ENCODE data around the gene ABCA7. TPM values are rescaled to one million over a fixed set of nuclear protein-coding genes. Genes with fewer than 3 reads are reported as not detected.

The ABCA7 gene
- total and polyA plus RNA-seq, 9 donors, result 1.4 to 10.5 (median 2.5) TPM

DNA sequence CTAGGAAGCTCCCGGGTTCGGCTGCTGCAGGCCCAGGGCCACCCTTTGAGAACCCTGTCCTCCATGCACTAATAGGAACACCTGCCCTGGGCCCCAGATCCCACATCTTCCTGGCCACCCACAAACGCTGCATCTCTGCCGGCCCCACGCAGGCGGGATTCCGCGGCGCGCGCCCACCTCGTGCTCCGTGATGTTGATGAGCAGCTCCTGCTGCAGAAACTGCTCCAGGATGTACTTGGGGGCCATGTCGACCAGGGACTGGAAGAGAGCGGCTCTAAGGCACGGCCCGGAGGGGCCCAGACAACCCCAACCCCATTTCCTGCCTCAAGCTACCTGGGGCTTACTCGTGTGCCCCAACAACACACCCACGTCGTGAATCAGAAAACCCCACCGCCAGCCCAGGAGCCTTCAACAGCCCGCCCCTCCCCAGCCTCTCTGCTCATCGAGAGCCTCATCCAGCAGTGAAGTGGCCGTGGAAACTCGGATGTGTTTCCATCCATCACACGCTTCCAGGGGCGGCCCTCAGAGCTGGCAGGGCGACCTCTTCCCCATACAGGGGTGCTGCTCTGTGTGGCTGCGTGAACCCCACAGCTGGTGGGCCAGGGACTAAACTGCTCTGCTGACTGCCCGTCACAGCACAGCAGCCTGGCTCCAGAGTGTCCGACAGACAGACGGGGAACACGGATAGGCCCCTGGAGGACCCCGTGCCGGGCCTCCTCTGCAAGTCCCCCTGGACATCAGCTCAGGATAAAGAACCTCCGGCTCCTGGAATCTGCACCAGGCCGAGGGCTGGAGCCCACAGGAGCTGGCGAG lies 51.0 kb downstream of the ABCA7 start:
- Histone ChIP-seq H3K4me1 (ENCODE audit: insufficient read depth) (peaks cover 6% of the 10 kb centered on the region), H3K27me3 (no peaks in the 10 kb centered on the region), H3K36me3 (no peaks in the 10 kb centered on the region), H3K27ac (no peak overlapping the region), H3K9me3 (no peaks in the 10 kb centered on the region), H3K4me3 (no peak overlapping the region)
- intact Hi-C loops (cut with DNase I), result no loop called here
- TF ChIP-seq EP300 (IDR thresholded peaks at IDR 0.05) (no peak), POLR2A (IDR thresholded peaks at IDR 0.05) (no peak)
- TF ChIP-seq, protein P1, sequence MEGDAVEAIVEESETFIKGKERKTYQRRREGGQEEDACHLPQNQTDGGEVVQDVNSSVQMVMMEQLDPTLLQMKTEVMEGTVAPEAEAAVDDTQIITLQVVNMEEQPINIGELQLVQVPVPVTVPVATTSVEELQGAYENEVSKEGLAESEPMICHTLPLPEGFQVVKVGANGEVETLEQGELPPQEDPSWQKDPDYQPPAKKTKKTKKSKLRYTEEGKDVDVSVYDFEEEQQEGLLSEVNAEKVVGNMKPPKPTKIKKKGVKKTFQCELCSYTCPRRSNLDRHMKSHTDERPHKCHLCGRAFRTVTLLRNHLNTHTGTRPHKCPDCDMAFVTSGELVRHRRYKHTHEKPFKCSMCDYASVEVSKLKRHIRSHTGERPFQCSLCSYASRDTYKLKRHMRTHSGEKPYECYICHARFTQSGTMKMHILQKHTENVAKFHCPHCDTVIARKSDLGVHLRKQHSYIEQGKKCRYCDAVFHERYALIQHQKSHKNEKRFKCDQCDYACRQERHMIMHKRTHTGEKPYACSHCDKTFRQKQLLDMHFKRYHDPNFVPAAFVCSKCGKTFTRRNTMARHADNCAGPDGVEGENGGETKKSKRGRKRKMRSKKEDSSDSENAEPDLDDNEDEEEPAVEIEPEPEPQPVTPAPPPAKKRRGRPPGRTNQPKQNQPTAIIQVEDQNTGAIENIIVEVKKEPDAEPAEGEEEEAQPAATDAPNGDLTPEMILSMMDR (IDR thresholded peaks at IDR 0.05), result no peak
- 91 to 94% (median 92%) methylated on average over 37 to 38 of the region's 38 CpGs for WGBS, 3 donors
- DNase-seq, result peak in 1 of 5 donors; percentile 32

DNA sequence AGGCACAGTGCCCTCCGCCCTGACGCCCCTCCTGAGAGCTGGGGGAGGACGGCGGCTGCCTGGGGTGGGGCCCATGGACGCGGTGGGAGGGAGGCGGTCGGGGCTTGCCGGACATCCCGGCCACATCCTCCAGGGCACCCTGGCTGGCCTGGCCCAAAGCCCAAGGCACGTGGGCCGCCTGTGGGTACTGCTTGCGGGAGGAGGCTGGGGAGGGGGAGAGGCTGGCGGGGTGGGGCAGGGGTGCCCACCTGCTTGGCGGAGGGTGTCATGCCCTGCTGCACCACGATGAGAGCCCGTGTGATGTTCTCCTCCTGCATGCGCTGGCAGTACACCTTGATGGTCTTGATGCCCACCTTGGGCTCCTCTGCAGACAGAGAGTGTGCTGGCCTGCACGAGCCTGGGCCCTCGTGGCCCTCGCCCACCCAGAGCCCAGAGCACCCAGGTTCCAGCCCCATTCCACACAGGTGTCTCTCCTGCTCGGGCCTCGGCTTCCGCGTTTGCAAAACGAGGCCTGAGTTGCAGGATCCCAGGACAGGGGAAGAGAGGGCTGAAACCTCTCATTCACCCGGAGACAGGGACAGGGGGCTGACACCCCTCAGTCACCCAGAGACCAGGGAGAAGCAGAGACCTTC lies 51.8 kb downstream of the ABCA7 start:
- Histone ChIP-seq H3K27me3 (no peaks in the 10 kb centered on the region), H3K36me3 (no peaks in the 10 kb centered on the region), H3K4me1 (ENCODE audit: insufficient read depth) (peaks cover 6% of the 10 kb centered on the region), H3K27ac (no peak overlapping the region), H3K9me3 (no peaks in the 10 kb centered on the region), H3K4me3 (no peak overlapping the region)
- DNase-seq, result no peak
- intact Hi-C loops (cut with DNase I), result no loop called here
- TF ChIP-seq, protein P1 (IDR thresholded peaks at IDR 0.05), result no peak
- TF ChIP-seq EP300 (IDR thresholded peaks at IDR 0.05) (no peak), POLR2A (IDR thresholded peaks at IDR 0.05) (no peak)
- 82 to 85% (median 84%) methylated on average over 26 to 27 of the region's 27 CpGs for WGBS, 3 donors

DNA sequence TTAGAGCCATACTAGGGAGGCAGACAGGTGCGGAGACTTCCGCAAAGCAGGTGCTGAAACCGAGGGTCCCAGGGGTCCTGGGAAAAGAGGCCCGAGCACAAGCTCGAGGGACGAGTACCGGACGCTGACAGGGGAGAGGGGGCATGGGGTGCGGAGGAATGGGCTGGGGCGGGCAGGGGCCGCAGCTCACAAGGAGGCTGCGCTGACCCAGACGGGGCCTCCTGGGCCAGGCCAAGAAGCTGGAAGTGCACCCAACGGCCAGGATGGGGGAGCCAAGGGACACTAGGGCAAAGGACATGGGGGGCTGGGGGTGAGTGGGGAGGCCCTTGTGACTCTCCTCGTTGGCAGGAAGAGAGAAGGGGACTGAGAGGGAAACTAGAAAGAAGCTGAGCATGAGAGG lies 53.4 kb downstream of the ABCA7 start:
- DNase-seq, result no peak
- TF ChIP-seq POLR2A (IDR thresholded peaks at IDR 0.05) (no peak), EP300 (IDR thresholded peaks at IDR 0.05) (no peak)
- TF ChIP-seq, protein P1 (IDR thresholded peaks at IDR 0.05), result no peak
- no peaks in the 10 kb centered on the region for H3K9me3 ChIP-seq
- intact Hi-C loops (cut with DNase I), result no loop called here
- WGBS, 3 donors, result 84 to 86% (median 85%) methylated on average over 15 of the region's 15 CpGs
- no peak overlapping the region for H3K27ac ChIP-seq
- H3K27me3 ChIP-seq, result no peaks in the 10 kb centered on the region
- H3K4me1 ChIP-seq (ENCODE audit: insufficient read depth), result peaks cover 8% of the 10 kb centered on the region
- H3K4me3 ChIP-seq, result no peak overlapping the region
- no peaks in the 10 kb centered on the region for H3K36me3 ChIP-seq

DNA sequence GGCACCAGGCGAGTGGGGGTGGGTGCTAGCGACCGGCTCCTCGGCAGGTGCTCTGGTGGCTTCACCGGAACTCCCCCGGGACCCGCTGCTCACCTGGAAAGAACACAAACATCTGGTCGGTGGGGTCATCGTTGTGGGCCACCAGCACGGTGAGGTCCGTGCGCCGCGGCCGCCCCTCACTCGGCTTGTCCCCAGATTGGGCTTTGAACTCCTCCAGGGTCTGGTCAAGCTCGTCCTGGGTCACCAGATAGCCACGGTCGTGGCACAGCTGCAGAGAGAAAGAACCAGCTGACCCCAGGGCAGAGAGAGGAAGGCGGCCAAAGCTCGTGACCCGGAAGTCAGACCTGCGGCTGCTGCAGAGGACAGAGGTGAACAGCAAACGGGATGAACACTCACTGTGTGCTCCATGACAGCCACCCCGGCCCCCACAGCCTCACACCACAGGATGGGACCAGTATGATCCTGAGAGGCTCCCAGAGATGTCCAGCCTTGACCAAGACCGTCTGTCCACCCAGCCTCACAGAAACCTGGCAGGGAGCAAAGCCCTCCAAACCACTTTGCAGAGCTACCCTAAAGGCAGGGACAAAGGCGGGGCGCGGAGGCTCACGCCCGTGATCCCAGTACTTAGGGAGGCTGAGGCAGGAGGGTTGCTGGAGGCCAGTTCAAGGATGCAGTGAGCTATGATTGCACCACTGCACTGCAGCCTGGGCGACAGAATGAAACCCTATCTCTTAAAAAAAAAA lies 54.1 kb downstream of the ABCA7 start:
- intact Hi-C loops (cut with DNase I), result no loop called here
- no peak overlapping the region for H3K27ac ChIP-seq
- TF ChIP-seq POLR2A (IDR thresholded peaks at IDR 0.05) (no peak), EP300 (IDR thresholded peaks at IDR 0.05) (no peak)
- TF ChIP-seq, protein P1 (IDR thresholded peaks at IDR 0.05), result no peak
- peak overlapping the region; percentile 77 for H3K4me3 ChIP-seq
- no peaks in the 10 kb centered on the region for H3K27me3 ChIP-seq
- H3K36me3 ChIP-seq, result no peaks in the 10 kb centered on the region
- peak in 2 of 5 donors; percentile 41 to 49 for DNase-seq
- H3K4me1 ChIP-seq (ENCODE audit: insufficient read depth), result peaks cover 12% of the 10 kb centered on the region
- WGBS, 3 donors, result 47 to 58% (median 58%) methylated on average over 32 of the region's 32 CpGs
- H3K9me3 ChIP-seq, result no peaks in the 10 kb centered on the region
